HG02970 (cell line): ENCODE results near the gene GUCY1A2.

ENCODE experiments used
- ATAC-seq: cut with Tn5 transposase; IDR thresholded peaks from one replicate; pipeline ENCODE4 v1.9.1; 2021; ENCODE audit warnings: mild to moderate bottlenecking, moderate library complexity, moderate number of reproducible peaks; ENCODE audit not compliant: unreplicated experiment, low FRiP score

The GUCY1A2 gene

DNA sequence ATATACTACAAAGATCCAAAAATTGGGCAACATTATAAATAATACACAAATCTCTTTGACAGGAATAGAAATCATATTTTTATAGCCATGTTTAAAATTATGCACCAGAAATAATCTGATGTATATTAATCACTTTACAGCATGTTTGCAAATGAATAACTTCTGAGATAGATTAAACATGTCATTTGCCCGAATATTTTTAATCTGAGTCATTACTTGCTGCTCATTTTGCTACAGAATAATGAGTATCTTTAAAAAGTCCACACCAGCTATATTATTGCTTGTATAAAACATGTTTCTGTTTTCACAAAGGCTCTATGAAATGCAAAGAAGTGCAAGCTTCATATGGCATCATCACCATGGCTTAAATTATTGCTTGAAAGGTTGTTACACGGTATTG is 336.8 kb downstream of the GUCY1A2 start:
- ATAC-seq: no peak

DNA sequence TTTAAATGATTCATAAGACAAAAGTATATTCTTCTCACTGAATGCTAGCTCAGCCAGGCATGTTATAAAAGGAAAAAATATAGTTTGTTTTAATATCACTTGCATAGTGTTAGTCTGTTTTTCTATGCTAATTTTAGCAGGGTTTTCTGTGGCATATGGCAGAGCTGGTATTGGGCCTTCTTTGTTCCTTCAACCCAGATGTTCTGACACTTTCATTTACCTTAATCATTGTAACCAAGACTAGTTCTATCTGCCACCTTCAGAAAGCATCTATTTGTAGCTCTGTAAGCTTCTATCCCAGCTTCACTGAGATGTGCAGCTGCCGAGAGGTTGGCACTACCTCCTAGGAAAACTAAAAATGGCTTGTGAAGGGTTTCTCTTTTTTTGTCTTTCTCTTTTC is 338.7 kb downstream of the GUCY1A2 start:
- ATAC-seq: no peak

DNA sequence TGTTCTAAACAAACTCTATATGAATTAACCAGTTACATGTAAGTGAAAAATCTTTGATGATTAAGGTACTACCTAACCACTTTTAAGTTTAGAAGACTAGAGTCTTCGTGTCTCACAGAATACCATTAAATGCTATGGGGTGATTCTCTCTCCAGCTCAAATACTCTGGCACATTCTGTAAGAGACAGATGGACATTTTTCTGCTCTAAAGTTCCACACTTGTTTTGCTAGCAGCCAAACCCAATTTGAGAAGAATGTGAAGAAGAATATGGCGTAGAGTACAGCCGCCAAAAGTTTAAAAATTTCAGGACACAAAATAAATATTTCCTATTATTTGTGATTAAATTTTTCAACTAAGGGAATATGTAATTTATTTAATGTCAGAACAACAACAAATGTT is 339.1 kb downstream of the GUCY1A2 start:
- ATAC-seq: no peak

DNA sequence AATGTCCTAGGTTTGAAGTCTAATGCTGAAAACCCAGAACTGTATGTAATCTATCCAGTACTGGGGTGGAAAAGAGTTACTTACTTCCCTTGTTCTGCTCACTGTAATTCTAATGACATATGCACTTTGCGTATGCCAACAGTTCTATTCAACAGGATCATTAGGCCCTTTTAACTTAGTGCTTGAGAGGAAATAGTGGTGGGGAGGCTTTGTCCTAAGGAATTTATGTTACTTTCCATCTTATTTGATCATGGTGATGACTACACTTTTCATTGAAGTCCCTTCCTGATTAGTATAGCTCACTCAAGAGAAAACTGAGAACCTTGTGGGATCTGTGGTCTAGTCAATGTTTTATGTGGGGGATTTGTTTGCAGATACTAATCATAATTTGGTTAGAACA is 348.2 kb downstream of the GUCY1A2 start:
- ATAC-seq: no peak

- no peak for ATAC-seq
Measured at GRCh38 chr11:106668147-106668546, 350.1 kb downstream of the GUCY1A2 start.

- no peak for ATAC-seq
Measured at GRCh38 chr11:106656646-106657045, 361.6 kb downstream of the GUCY1A2 start.

DNA sequence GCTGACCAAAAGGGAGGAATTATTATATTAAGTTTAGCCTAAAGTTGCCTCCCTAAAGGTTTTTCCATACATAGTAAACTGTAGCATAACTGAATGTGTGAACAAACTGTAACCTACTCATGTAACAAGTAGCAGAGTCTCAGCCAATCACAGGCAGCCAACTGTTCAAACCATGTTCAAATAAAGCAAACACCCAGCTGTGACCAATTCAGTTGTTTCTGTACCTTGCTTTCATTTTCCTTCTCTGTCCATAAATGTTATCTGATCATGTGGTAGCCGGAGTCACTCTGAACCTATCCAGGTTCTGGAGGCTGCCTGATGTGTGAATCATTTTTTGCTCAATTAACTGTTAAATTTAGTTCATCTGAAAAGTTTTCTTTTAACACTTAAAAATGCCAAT is 373.5 kb downstream of the GUCY1A2 start:
- no peak for ATAC-seq

DNA sequence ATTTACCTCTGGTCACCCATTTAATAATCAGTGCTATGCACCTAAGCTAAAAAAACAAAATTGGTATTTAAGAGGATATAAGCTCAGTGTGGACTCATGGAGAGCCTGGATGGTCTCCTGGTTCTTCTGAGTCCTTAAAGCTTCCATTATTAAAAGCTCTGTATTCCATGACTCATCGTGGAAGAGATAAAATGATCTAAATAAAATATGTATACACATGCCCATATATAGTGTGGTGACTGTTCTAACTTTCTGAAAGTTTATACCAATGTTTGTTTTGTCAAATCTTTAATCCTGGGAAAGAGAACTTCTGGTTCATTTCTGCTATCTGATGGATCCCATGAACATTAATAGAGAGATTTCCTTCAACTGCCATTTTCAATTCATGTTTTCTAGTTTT is 375.9 kb downstream of the GUCY1A2 start:
- no peak for ATAC-seq

DNA sequence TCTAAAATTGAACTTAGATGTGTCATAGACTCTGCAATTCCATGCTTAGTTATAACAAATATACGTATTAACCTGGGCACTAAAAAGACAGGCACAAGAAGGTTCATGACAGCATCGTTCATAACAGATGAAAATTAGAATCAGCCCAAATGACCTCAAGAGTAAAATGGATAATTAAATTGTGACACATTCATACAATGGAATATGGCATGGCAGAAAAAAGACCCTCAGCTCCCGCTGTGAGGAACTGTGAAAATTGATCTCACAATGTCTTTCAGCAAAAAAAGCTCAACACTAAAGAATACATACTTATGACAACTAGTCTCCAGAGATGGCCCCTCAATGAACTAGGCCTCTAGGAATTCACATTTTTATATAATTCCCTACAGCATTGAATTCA is 386.0 kb downstream of the GUCY1A2 start:
- ATAC-seq: no peak

- ATAC-seq: no peak
Measured at GRCh38 chr11:106627694-106628093, 390.6 kb downstream of the GUCY1A2 start.

GRCh38 chr11:106625566-106625965 is 392.7 kb downstream of the GUCY1A2 start:
- ATAC-seq: no peak

DNA sequence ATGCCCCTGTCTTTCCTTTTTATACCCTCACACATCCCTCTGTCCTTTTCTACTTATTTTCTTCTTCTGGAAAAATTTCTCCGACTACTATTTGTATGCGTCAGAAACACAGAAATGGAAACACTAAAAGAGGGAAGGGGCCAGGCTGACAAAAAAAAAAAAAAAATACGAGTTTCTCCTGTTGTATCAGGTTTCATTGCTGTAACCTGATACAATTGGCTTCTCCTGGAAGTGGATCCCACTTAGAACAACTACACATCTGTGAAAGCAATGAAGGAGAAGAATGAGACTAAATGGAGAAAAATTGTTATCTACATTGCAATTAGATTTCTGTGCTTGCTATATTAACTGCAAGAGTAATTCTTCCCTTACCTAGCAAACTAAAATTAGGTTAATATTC is 393.9 kb downstream of the GUCY1A2 start:
- no peak for ATAC-seq
